C4-2B (cell line): ENCODE data around the gene MARCHF6.

ENCODE experiments used
- ZFX ChIP-seq: fragments of 450-650 bp; IDR thresholded peaks from 2 replicates; pipeline ENCODE4 v1.6.1; 2017
- TF ChIP-seq, protein P1 (sequence below): fragments of 450-650 bp; conservative IDR thresholded peaks from 2 replicates; pipeline ENCODE4 v1.5.1; 2017; ENCODE audit warnings: mild to moderate bottlenecking

DNA sequence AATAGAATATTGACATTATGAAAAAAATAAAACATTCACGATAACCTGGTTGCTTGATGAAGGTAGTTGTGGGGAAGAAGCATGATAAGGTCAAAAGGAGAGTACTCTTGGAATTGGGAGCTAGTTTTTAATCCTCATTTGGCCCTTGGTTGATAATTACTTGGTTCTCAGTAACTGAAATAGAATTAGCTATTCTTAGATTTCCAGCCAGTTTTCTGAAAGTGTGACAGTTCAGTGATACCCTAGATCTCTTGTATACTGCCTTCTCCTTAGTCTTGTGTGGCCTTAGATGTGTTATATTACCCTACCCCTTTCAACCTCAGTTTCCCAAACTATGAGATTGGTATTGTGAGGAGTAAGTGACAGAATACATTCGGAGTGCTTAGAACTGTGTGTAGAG lies 17.4 kb downstream of the MARCHF6 start:
- TF ChIP-seq, protein P1, sequence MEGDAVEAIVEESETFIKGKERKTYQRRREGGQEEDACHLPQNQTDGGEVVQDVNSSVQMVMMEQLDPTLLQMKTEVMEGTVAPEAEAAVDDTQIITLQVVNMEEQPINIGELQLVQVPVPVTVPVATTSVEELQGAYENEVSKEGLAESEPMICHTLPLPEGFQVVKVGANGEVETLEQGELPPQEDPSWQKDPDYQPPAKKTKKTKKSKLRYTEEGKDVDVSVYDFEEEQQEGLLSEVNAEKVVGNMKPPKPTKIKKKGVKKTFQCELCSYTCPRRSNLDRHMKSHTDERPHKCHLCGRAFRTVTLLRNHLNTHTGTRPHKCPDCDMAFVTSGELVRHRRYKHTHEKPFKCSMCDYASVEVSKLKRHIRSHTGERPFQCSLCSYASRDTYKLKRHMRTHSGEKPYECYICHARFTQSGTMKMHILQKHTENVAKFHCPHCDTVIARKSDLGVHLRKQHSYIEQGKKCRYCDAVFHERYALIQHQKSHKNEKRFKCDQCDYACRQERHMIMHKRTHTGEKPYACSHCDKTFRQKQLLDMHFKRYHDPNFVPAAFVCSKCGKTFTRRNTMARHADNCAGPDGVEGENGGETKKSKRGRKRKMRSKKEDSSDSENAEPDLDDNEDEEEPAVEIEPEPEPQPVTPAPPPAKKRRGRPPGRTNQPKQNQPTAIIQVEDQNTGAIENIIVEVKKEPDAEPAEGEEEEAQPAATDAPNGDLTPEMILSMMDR, result no peak
- no peak for TF ChIP-seq ZFX
